GM19351 (cell line): ENCODE data around the gene LGI4.
"Not testable (repeated sequence)": the region's sequence is repeated elsewhere in the genome, so short reads cannot be mapped to it uniquely, and the experiment has no call there.

ENCODE experiments used
- ATAC-seq: cut with Tn5 transposase; IDR thresholded peaks from one replicate; pipeline ENCODE4 v1.9.1; 2021; ENCODE audit warnings: mild to moderate bottlenecking, moderate library complexity; ENCODE audit not compliant: unreplicated experiment

LGI4 gene

GRCh38 chr19:35161434-35161743 is 26.5 kb upstream of the LGI4 start:
- ATAC-seq, result no peak

GRCh38 chr19:35160629-35161433 is 26.0 kb upstream of the LGI4 start:
- ATAC-seq, result no peak

- no peak for ATAC-seq
These were observed 24.7 kb upstream of the LGI4 start for GRCh38 chr19:35159606-35160005.

- no peak for ATAC-seq
These were observed 22.6 kb upstream of the LGI4 start for GRCh38 chr19:35157431-35157830.

GRCh38 chr19:35156673-35157014 is 21.8 kb upstream of the LGI4 start:
- ATAC-seq, result no peak

- no peak for ATAC-seq
These were observed 21.3 kb upstream of the LGI4 start for GRCh38 chr19:35155981-35156672.

- ATAC-seq, result peak; percentile 39
These were observed 20.6 kb upstream of the LGI4 start for GRCh38 chr19:35155441-35155840.

GRCh38 chr19:35154525-35155406 is 19.9 kb upstream of the LGI4 start, which contains the start of gene FXYD5:
TSS of gene FXYD5 (plus strand) at chr19:35154735. CDS start at chr19:35155551, 816 bp downstream.
- peak; percentile 43 for ATAC-seq

- ATAC-seq, result peak; percentile 56
These were observed 19.1 kb upstream of the LGI4 start for GRCh38 chr19:35153701-35154524.

GRCh38 chr19:35153129-35153522 is 18.3 kb upstream of the LGI4 start:
- not testable (repeated sequence) for ATAC-seq

- no peak for ATAC-seq
These were observed 16.6 kb upstream of the LGI4 start for GRCh38 chr19:35151273-35152065.

GRCh38 chr19:35150445-35150844 is 15.6 kb upstream of the LGI4 start:
- ATAC-seq, result no peak

GRCh38 chr19:35149463-35149862 is 14.6 kb upstream of the LGI4 start:
- ATAC-seq, result no peak

GRCh38 chr19:35146746-35147459 is 12.0 kb upstream of the LGI4 start:
- ATAC-seq, result no peak

- ATAC-seq, result no peak
These were observed 10.0 kb upstream of the LGI4 start for GRCh38 chr19:35144600-35145436.

GRCh38 chr19:35144259-35144599 is 9.4 kb upstream of the LGI4 start:
- ATAC-seq, result no peak

GRCh38 chr19:35143818-35144217 is 9.0 kb upstream of the LGI4 start:
- ATAC-seq, result no peak

GRCh38 chr19:35143231-35143715 is 8.4 kb upstream of the LGI4 start, which contains the start of gene FXYD7:
TSS of gene FXYD7 (plus strand) at chr19:35143255. CDS start at chr19:35143334, 79 bp downstream.
- ATAC-seq, result no peak
